GM12878 (cell line): ENCODE results near the gene CNTNAP2. TPM values are rescaled to one million over a fixed set of nuclear protein-coding genes. Genes with fewer than 3 reads are reported as not detected.

Experiments used
- ATAC-seq: fragments of 200-7000 bp; cut with Tn5 transposase; 3 replicates; pipeline ENCODE4 v1.9.1; 2020; ENCODE audit warnings: mild to moderate bottlenecking, moderate library complexity
- BruUV-seq: library from RNA; stranded (reverse); fragments of 400-500 nt; replicated peaks from 2 replicates; lab custom pipeline; 2021; lab: Mats Ljungman, UMichigan
- CTCF ChIA-PET: fragments of 300-600 bp; sonication (Branson Sonifier 250); formaldehyde crosslinking; extraction: SDS; loops from one replicate; lab custom pipeline; 2021; ENCODE audit warnings: inconsistent platforms; lab: Yijun Ruan, JAX
- POLR2A ChIA-PET: fragments of 350-600 bp; formaldehyde crosslinking; extraction: SDS; loops from one replicate; lab custom pipeline; 2021; ENCODE audit warnings: inconsistent platforms; lab: Charles Lee
- RAD21 ChIA-PET: fragments of 300-600 bp; sonication (Branson Sonifier 250); formaldehyde crosslinking; loops from one replicate; lab custom pipeline; 2023; ENCODE audit warnings: antibody characterized with exemption; ENCODE audit not compliant: unreplicated experiment; lab: Charles Lee
- SMC1A ChIA-PET: fragments of 300-600 bp; sonication (Branson Sonifier 250); formaldehyde crosslinking; loops from one replicate; lab custom pipeline; 2023; ENCODE audit not compliant: unreplicated experiment, uncharacterized antibody; lab: Charles Lee
- DNase-seq: peaks from one replicate; pipeline ENCODE4 v3.0.0-alpha.2; 2011; ENCODE audit warnings: low read depth, low spot score
- FAIRE-seq: peaks from 3 replicates; lab custom pipeline; 2011; peaks lifted over from hg19 to GRCh38; lab: Jason Lieb, UNC
- H2AFZ ChIP-seq: 2 replicates; pipeline ENCODE4 v1.6.0; 2011; ENCODE audit warnings: low read depth, low read length, control low read depth; ENCODE audit not compliant: control insufficient read depth
- H3K27ac ChIP-seq: 2 replicates; pipeline ENCODE4 v1.5.1; 2011; ENCODE audit warnings: control low read depth; ENCODE audit not compliant: control insufficient read depth, insufficient read depth
- H3K27me3 ChIP-seq, 2 experiments: replicated peaks in 1 of 2; 2 replicates each; pipeline versions ENCODE4 v1.6.0 to v1.6.1; 2011; ENCODE audit warnings: low read length in 1 of 2; ENCODE audit not compliant: control insufficient read depth in 2 of 2, insufficient read depth in 2 of 2
- H3K36me3 ChIP-seq, 2 experiments: 2 replicates each; pipeline ENCODE4 v1.5.1; 2011; ENCODE audit warnings: low read length in 1 of 2; ENCODE audit not compliant: control insufficient read depth in 2 of 2, insufficient read depth in 2 of 2
- H3K4me1 ChIP-seq: 2 replicates; pipeline ENCODE4 v1.6.1; 2011; ENCODE audit warnings: mild to moderate bottlenecking, low read length, moderate library complexity, mixed read lengths; ENCODE audit not compliant: control insufficient read depth, insufficient read depth
- H3K4me2 ChIP-seq: 2 replicates; pipeline ENCODE4 v1.6.0; 2011; ENCODE audit warnings: control low read depth; ENCODE audit not compliant: control insufficient read depth, insufficient read depth
- H3K4me3 ChIP-seq: fragments of 200-600 bp; sonication (generic); 2 replicates; pipeline ENCODE4 v1.5.1; 2016
- H3K79me2 ChIP-seq: 2 replicates; pipeline ENCODE4 v1.6.0; 2011; ENCODE audit warnings: low read length; ENCODE audit not compliant: control insufficient read depth, insufficient read depth
- H3K9ac ChIP-seq: 2 replicates; pipeline ENCODE4 v1.8.0; 2011; ENCODE audit warnings: low read length, control low read depth, mixed read lengths; ENCODE audit not compliant: control insufficient read depth, insufficient read depth
- H3K9me3 ChIP-seq: replicated peaks from 3 replicates; pipeline ENCODE4 v1.5.1; 2011; ENCODE audit warnings: mild to moderate bottlenecking, low read length; ENCODE audit not compliant: control insufficient read depth, insufficient read depth
- H4K20me1 ChIP-seq: 2 replicates; pipeline ENCODE4 v1.6.0; 2011; ENCODE audit not compliant: control insufficient read depth, insufficient read depth
- ATF2 ChIP-seq: IDR thresholded peaks from 2 replicates; pipeline ENCODE4 v1.6.1; 2012; ENCODE audit warnings: low read length, inconsistent platforms
- EED ChIP-seq: sonication (generic); IDR thresholded peaks from 2 replicates; pipeline ENCODE4 v1.6.1; 2016; ENCODE audit warnings: antibody characterized with exemption, low read depth
- ETV6 ChIP-seq, 2 experiments: fragments of 450-650 bp in 1 of 2; IDR thresholded peaks in 1 of 2; conservative IDR thresholded peaks in 1 of 2; 2 replicates each; pipeline ENCODE4 v1.6.1; 2014; ENCODE audit warnings: antibody characterized with exemption in 1 of 2, borderline replicate concordance in 1 of 2, low read depth in 1 of 2, mild to moderate bottlenecking in 1 of 2, moderate library complexity in 1 of 2
- IKZF2 ChIP-seq, 2 experiments: fragments of 450-650 bp; IDR thresholded peaks; 2 replicates each; pipeline ENCODE4 v1.6.1; 2017; ENCODE audit warnings: mild to moderate bottlenecking in 2 of 2, moderate library complexity in 2 of 2
- NBN ChIP-seq: fragments of 450-650 bp; IDR thresholded peaks from 2 replicates; pipeline ENCODE4 v1.6.1; 2016
- RAD51 ChIP-seq: fragments of 450-650 bp; IDR thresholded peaks from 2 replicates; pipeline ENCODE4 v1.6.1; 2016; ENCODE audit warnings: moderate library complexity, mild to moderate bottlenecking, inconsistent platforms
- ZNF592 ChIP-seq: fragments of 450-650 bp; IDR thresholded peaks from 2 replicates; pipeline ENCODE4 v1.6.1; 2017; ENCODE audit warnings: mild to moderate bottlenecking, moderate library complexity
- ZZZ3 ChIP-seq: IDR thresholded peaks from 2 replicates; pipeline ENCODE4 v1.6.1; 2011; ENCODE audit warnings: low read depth; ENCODE audit not compliant: control insufficient read depth, insufficient read length
- WGBS: methylation state at CpG from one replicate; pipeline ENCODE4 v1.1.6; 2016; ENCODE audit warnings: low lambda C conversion rate; ENCODE audit not compliant: insufficient replicate concordance, insufficient coverage; ENCODE audit errors: missing lambda C conversion rate; 5-methylcytosine and 5-hydroxymethylcytosine counted together
- in situ Hi-C: fragments of 300-500 bp; cut with MboI; formaldehyde crosslinking; loops from 9 replicates; pipeline ENCODE4 v1.14.3; 2018; ENCODE audit warnings: mixed read lengths
- intact Hi-C: fragments of 100-400 bp; cut with micrococcal nuclease; formaldehyde crosslinking; loops from one replicate; pipeline ENCODE4 v1.14.2; 2022; ENCODE audit not compliant: unreplicated experiment
- polyA plus RNA-seq, 11 experiments: library from polyadenylated mRNA; depleted of rRNA in 4 of 11; unstranded in 6 of 11; stranded (reverse) in 5 of 11; fragments of >200 nt; fragmentation: Nextera tagmentation in 4 of 11; fragmentation: Illumina TruSeq in 1 of 11; extraction: Ambion mirVana in 4 of 11; extraction: Trizol in 1 of 11; gene quantifications; 1 replicate in 1 of 11; 2 replicates in 10 of 11; pipeline versions ENCODE4 v1.2.1 to v1.2.3, GENCODE V29; 2011 to 2016; ENCODE audit warnings: inconsistent platforms in 2 of 11, missing spikeins in 2 of 11, low read depth in 1 of 11
- total RNA-seq, 4 experiments: library from RNA; depleted of rRNA in 3 of 4; stranded (reverse); fragments of >200 nt in 3 of 4; fragmentation: Illumina TruSeq in 1 of 4; extraction: Trizol in 1 of 4; gene quantifications; 2 replicates each; pipeline versions ENCODE4 v1.2.1 to v1.2.3, GENCODE V29; 2013 to 2021
- TF ChIP-seq, protein P1 (sequence below): fragments of 450-650 bp; IDR thresholded peaks from 2 replicates; pipeline ENCODE4 v1.6.1; 2018; ENCODE audit warnings: mild to moderate bottlenecking, low read depth, moderate library complexity; ENCODE audit not compliant: partially characterized antibody
- TF ChIP-seq, protein P2 (sequence below): IDR thresholded peaks from 2 replicates; pipeline ENCODE4 v1.6.1; 2011; ENCODE audit warnings: mild to moderate bottlenecking, low read depth, low read length, moderate library complexity; ENCODE audit not compliant: insufficient replicate concordance

Gene CNTNAP2
- total and polyA plus RNA-seq, 10 of the 15 experiments (the other 5 are each of a cell fraction or from before 2014, with no cell fraction given) = 0.03 to 0.08 (median 0.03) TPM; not detected in 7

GRCh38 chr7:146414937-146415336 lies 298.3 kb downstream of the CNTNAP2 start:
- Histone ChIP-seq H3K4me2 (no peak overlapping the region), H3K27me3 (no peaks in the 10 kb centered on the region), H3K9ac (no peak overlapping the region), H3K36me3 (no peaks in the 10 kb centered on the region), H2AFZ (no peak overlapping the region), H3K27ac (no peak overlapping the region), H3K4me3 (no peak overlapping the region), H3K9me3 (no peaks in the 10 kb centered on the region), H4K20me1 (no peaks in the 10 kb centered on the region), H3K79me2 (no peaks in the 10 kb centered on the region), H3K4me1 (no peaks in the 10 kb centered on the region)
- FAIRE-seq (no peak), DNase-seq (no peak), ATAC-seq (no peak)
- ChIA-PET CTCF (no interaction called here), POLR2A (no interaction called here), SMC1A (no interaction called here), RAD21 (no interaction called here)
- TF ChIP-seq ZNF592 (no peak), ZZZ3 (no peak), EED (no peak), ATF2 (no peak), RAD51 (no peak), NBN (no peak), IKZF2 (IDR thresholded peaks at IDR 0.05) (no peak), ETV6 (conservative IDR thresholded peaks at IDR 0.05 in 1 of 2, IDR thresholded peaks at IDR 0.05 in 1 of 2; ENCODE audit: borderline replicate concordance in 1 of 2, low read depth in 1 of 2) (no peak)
- TF ChIP-seq, protein P1, sequence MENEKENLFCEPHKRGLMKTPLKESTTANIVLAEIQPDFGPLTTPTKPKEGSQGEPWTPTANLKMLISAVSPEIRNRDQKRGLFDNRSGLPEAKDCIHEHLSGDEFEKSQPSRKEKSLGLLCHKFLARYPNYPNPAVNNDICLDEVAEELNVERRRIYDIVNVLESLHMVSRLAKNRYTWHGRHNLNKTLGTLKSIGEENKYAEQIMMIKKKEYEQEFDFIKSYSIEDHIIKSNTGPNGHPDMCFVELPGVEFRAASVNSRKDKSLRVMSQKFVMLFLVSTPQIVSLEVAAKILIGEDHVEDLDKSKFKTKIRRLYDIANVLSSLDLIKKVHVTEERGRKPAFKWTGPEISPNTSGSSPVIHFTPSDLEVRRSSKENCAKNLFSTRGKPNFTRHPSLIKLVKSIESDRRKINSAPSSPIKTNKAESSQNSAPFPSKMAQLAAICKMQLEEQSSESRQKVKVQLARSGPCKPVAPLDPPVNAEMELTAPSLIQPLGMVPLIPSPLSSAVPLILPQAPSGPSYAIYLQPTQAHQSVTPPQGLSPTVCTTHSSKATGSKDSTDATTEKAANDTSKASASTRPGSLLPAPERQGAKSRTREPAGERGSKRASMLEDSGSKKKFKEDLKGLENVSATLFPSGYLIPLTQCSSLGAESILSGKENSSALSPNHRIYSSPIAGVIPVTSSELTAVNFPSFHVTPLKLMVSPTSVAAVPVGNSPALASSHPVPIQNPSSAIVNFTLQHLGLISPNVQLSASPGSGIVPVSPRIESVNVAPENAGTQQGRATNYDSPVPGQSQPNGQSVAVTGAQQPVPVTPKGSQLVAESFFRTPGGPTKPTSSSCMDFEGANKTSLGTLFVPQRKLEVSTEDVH = no peak
- TF ChIP-seq, protein P2, sequence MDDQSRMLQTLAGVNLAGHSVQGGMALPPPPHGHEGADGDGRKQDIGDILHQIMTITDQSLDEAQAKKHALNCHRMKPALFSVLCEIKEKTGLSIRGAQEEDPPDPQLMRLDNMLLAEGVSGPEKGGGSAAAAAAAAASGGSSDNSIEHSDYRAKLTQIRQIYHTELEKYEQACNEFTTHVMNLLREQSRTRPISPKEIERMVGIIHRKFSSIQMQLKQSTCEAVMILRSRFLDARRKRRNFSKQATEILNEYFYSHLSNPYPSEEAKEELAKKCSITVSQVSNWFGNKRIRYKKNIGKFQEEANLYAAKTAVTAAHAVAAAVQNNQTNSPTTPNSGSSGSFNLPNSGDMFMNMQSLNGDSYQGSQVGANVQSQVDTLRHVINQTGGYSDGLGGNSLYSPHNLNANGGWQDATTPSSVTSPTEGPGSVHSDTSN = no peak
- in situ Hi-C loops = no loop called here
- intact Hi-C loops = no loop called here
- 44% methylated on average over 2 of the region's 2 CpGs for WGBS
- BruUV-seq = no TSS peak
